HG03558 (cell line): ENCODE data around the gene C1GALT1.
"Not testable (repeated sequence)": the region's sequence is repeated elsewhere in the genome, so short reads cannot be mapped to it uniquely, and the experiment has no call there.

Experiments used
- ATAC-seq: cut with Tn5 transposase; IDR thresholded peaks from one replicate; pipeline ENCODE4 v1.9.1; 2021; ENCODE audit warnings: moderate number of reproducible peaks; ENCODE audit not compliant: unreplicated experiment; ENCODE audit errors: extremely low read depth

The C1GALT1 gene

DNA sequence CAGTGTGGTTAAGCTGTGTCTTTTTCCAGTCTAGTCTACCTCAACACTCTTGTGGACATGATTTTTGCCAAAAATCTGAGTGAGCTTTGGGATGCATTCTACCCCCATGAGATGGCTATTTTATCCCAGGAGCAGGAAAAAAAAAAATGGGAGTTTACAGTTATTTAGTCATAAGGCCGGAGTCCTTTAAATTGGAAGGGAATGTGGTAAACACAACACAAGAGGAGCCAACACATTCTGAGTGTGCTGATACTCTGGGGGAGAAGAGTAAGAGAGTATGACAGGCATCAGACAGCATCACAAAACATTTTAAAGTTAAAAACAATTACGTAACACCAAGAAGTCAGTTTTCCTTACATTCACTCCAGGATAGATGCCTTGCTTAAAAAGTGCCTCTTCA, 46.1 kb downstream of the C1GALT1 start:
- ATAC-seq = no peak

- no peak for ATAC-seq
Measured at GRCh38 chr7:7228967-7229366, 46.6 kb downstream of the C1GALT1 start.

DNA sequence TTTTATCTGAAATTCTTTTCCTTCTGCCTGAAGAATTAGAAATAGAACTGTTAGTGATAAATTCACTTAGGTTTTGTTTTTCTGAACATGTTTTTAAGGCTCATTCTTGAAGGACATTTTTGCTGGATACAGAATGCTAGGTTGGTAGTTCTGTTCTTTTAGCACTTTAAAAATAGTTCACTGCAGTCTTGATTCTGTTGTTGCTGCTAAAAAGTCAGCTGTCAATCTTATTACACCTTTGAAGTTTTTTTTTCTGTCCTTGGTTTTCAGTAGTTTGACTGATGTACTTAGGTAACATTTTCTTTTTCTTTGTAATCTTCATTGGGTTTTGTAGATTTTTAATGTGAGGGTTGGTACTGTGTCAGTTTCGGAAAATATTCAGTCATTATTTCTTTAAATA, 48.7 kb downstream of the C1GALT1 start:
- ATAC-seq = no peak

- ATAC-seq = no peak
Measured at GRCh38 chr7:7231865-7232264, 49.5 kb downstream of the C1GALT1 start.

GRCh38 chr7:7235347-7235746, 53.0 kb downstream of the C1GALT1 start:
- no peak for ATAC-seq

DNA sequence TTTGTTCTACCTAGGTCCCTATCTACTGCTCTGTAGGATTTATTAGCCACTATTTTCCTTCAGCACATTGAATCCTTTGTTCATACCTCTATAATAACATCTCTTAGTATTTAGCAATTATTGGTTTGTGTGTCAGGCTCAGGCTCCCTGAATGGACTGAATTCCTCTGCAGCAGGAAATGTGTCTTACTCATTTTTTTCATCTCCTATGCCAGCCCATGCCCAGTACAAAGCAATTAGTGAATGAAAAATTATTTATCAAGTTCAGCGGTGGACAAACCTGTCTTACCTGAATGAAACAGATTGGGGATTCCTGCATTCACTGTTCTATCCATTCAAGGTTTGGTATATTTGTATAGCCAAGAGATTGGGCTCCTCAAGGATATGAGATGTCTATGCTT, 53.7 kb downstream of the C1GALT1 start:
- no peak for ATAC-seq

- no peak for ATAC-seq
Measured at GRCh38 chr7:7237201-7237977, 55.0 kb downstream of the C1GALT1 start.

- ATAC-seq = no peak
Measured at GRCh38 chr7:7237978-7238267, 55.6 kb downstream of the C1GALT1 start.

DNA sequence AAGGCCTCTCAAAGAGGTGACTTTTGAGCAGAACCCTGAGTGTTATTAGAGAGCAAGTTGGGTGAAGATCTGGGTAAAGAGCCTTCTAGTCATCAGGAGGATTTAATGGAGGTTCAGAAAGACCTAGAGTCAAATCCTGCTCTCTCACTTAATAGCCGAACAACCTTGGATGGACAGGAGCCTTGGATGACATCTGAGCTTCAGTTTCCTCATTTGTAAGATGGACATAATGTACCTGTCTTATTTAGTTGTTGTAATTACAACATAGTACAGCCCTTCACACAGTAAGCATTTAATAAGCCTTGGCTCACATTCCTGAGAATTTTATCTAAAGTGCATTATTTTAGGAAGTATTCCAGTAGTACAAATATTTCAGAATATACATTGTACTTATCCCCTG, 57.0 kb downstream of the C1GALT1 start:
- no peak for ATAC-seq

- no peak for ATAC-seq
Measured at GRCh38 chr7:7242899-7243298, 60.6 kb downstream of the C1GALT1 start.

- not testable (repeated sequence) for ATAC-seq
Measured at GRCh38 chr7:7245233-7245632, 62.9 kb downstream of the C1GALT1 start.

- no peak for ATAC-seq
Measured at GRCh38 chr7:7246223-7246622, 63.9 kb downstream of the C1GALT1 start.

DNA sequence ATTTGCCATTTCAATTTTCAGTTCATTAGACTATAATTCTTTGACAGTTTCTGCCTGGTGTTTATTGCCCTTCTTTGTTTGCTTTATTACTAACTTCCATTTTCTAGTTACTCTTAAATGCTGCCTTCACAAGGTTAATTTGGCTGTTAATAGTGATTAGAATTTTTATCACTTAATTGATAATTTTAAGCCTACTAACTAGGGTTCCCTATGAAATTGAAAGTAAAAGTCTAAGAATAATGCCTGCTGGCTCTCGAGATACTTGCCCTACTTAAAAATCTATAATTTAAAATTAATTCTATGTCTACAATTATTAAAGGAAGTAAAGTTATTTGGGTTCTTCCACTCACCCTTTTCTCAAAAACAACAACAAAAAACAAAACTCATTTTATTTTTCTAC, 65.3 kb downstream of the C1GALT1 start:
- no peak for ATAC-seq

- ATAC-seq = no peak
Measured at GRCh38 chr7:7249814-7250213, 67.5 kb downstream of the C1GALT1 start.

GRCh38 chr7:7251742-7252141, 69.4 kb downstream of the C1GALT1 start:
- peak; percentile 90 for ATAC-seq

GRCh38 chr7:7254319-7254718, 72.0 kb downstream of the C1GALT1 start:
- no peak for ATAC-seq

DNA sequence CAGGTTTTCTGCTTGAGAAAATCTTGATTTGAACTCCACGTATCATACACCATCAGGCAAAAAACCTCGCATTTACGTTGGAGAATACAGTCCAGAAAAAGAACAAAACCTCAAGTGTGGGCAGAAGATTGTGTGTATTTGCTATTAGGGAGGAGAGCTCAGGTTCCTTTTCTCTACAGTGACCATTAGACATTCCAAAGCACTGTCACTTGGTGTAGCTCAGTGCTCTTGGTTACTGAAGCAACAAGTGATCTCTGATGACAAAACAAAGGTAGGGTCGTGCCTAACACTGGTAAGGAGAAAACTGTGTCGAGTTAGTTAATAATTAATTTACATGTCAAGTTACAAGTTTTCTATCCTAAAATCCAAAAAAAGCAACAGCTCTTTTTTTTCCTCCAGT, 72.6 kb downstream of the C1GALT1 start:
- no peak for ATAC-seq

GRCh38 chr7:7256731-7257274, 74.5 kb downstream of the C1GALT1 start:
- no peak for ATAC-seq

- peak; percentile 70 for ATAC-seq
Measured at GRCh38 chr7:7257899-7258692, 75.8 kb downstream of the C1GALT1 start.

DNA sequence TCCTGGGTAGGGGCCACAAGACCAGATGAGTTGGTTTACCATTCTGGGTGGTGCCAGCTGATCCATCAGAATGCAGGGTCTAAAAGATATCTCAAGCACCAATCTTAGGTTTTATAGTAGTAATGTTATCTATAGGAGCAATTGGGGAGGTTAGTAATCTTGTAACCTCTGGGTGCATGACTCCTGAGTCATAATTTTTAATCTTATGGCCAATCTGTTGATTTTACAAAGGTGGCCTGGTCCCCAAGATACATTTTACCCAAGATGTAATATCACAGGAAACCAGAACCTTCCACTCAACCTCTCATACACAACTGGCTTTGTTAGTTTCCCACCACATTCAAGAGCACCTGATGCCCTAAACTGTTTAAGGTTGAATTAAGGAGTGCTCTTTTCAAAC, 79.5 kb downstream of the C1GALT1 start:
- no peak for ATAC-seq
